Body of pancreas (tissue), 4 donors: ENCODE measurements around the gene KREMEN2.

Experiments used
- POLR2A ChIP-seq, 3 donors: fragments of 450-650 bp; IDR thresholded peaks; one replicate each; pipeline ENCODE4 v1.6.1; 2016; ENCODE audit warnings: antibody characterized with exemption in 3 of 3, mild to moderate bottlenecking in 2 of 3
- TF ChIP-seq, protein P1 (sequence below), 7 experiments: fragments of 450-650 bp in 4 of 7; fragments of 200-600 bp in 3 of 7; sonication (generic) in 3 of 7; IDR thresholded peaks; one replicate each; pipeline ENCODE4 v1.5.1; 2016 to 2019; ENCODE audit warnings: antibody characterized with exemption in 7 of 7

DNA sequence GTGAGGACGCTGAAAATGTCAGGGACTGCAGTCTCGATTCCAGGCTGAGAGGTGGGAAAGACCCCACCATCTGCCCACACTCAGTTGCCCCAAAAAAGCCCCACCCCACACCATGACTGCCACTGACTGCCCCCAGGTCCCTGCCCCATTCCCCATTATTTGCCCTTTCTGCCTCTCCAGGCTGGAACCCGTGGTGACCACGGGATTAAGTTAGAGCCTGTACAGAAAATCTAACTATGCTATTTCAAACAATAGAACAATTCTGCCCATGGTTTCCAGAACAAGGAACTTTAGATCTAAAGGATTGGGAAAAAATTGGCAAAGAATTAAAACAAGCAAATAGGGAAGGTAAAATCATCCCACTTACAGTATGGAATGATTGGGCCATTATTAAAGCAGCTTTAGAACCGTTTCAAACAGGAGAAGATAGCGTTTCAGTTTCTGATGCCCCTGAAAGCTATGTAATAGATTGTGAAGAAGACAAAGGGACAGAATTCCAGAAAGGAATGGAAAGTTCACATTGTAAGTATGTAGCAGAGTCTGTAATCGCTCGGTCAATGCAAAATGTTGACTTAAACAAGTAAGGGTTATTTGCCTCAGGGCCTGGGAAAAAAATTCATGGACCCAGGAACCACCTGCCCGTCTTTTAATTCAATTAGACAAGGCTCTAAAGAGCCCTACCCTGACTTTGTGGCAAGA, 38.0 kb upstream of the KREMEN2 start:
- TF ChIP-seq, protein P1, sequence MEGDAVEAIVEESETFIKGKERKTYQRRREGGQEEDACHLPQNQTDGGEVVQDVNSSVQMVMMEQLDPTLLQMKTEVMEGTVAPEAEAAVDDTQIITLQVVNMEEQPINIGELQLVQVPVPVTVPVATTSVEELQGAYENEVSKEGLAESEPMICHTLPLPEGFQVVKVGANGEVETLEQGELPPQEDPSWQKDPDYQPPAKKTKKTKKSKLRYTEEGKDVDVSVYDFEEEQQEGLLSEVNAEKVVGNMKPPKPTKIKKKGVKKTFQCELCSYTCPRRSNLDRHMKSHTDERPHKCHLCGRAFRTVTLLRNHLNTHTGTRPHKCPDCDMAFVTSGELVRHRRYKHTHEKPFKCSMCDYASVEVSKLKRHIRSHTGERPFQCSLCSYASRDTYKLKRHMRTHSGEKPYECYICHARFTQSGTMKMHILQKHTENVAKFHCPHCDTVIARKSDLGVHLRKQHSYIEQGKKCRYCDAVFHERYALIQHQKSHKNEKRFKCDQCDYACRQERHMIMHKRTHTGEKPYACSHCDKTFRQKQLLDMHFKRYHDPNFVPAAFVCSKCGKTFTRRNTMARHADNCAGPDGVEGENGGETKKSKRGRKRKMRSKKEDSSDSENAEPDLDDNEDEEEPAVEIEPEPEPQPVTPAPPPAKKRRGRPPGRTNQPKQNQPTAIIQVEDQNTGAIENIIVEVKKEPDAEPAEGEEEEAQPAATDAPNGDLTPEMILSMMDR (IDR thresholded peaks at IDR 0.05): no peak
- no peak for TF ChIP-seq POLR2A (IDR thresholded peaks at IDR 0.05)
